Measurements from ENCODE around the gene NPLOC4.

The NPLOC4 gene

GRCh38 chr17:81607431-81607830 lies 29.5 kb downstream of the NPLOC4 start:
- H3K4me3 ChIP-seq (ENCODE audit: low read depth, low read length), result no peak overlapping the region
- no peaks in the 10 kb centered on the region for H3K36me3 ChIP-seq (ENCODE audit: control insufficient read depth, insufficient read depth, low read length)
- no peak overlapping the region for H3K4me2 ChIP-seq (ENCODE audit: low read length)
- no peak overlapping the region for H2AFZ ChIP-seq
- H3K9me3 ChIP-seq (ENCODE audit: control insufficient read depth, low read length), result no peaks in the 10 kb centered on the region
- no peaks in the 10 kb centered on the region for H3K27me3 ChIP-seq (ENCODE audit: control insufficient read depth, insufficient read depth, low read length)
- H3K27ac ChIP-seq, result no peak overlapping the region
- TF ChIP-seq CTCF (IDR thresholded peaks at IDR 0.05), result no peak
- H3K4me1 ChIP-seq, result no peaks in the 10 kb centered on the region
- H3K9ac ChIP-seq, result no peak overlapping the region
- H3K79me2 ChIP-seq, result peaks cover 34% of the 10 kb centered on the region

GRCh38 chr17:81603846-81604610 lies 32.9 kb downstream of the NPLOC4 start:
- no peaks in the 10 kb centered on the region for H3K4me1 ChIP-seq
- no peak overlapping the region for H3K4me3 ChIP-seq (ENCODE audit: low read depth, low read length)
- no peak overlapping the region for H3K4me2 ChIP-seq (ENCODE audit: low read length)
- H3K79me2 ChIP-seq, result peaks cover 21% of the 10 kb centered on the region
- no peak overlapping the region for H3K27ac ChIP-seq
- no peaks in the 10 kb centered on the region for H3K27me3 ChIP-seq (ENCODE audit: control insufficient read depth, insufficient read depth, low read length)
- H3K36me3 ChIP-seq (ENCODE audit: control insufficient read depth, insufficient read depth, low read length), result no peaks in the 10 kb centered on the region
- TF ChIP-seq CTCF (IDR thresholded peaks at IDR 0.05), result no peak
- H2AFZ ChIP-seq, result no peak overlapping the region
- H3K9ac ChIP-seq, result no peak overlapping the region
- H3K9me3 ChIP-seq (ENCODE audit: control insufficient read depth, low read length), result no peaks in the 10 kb centered on the region

GRCh38 chr17:81601525-81602120 lies 35.3 kb downstream of the NPLOC4 start:
- Histone ChIP-seq H3K4me3 (ENCODE audit: low read depth, low read length) (peak overlapping the region; percentile 2), H3K27me3 (ENCODE audit: control insufficient read depth, insufficient read depth, low read length) (no peaks in the 10 kb centered on the region), H3K4me2 (ENCODE audit: low read length) (no peak overlapping the region), H3K9me3 (ENCODE audit: control insufficient read depth, low read length) (no peaks in the 10 kb centered on the region), H3K27ac (no peak overlapping the region), H3K9ac (no peak overlapping the region), H3K4me1 (no peaks in the 10 kb centered on the region), H2AFZ (no peak overlapping the region), H3K79me2 (peaks cover 8% of the 10 kb centered on the region), H3K36me3 (ENCODE audit: control insufficient read depth, insufficient read depth, low read length) (no peaks in the 10 kb centered on the region)
- peak; percentile 78 for TF ChIP-seq CTCF (IDR thresholded peaks at IDR 0.05)

GRCh38 chr17:81599719-81600486 lies 37.0 kb downstream of the NPLOC4 start:
- Histone ChIP-seq H3K79me2 (peaks cover 8% of the 10 kb centered on the region), H3K9ac (no peak overlapping the region), H3K27ac (no peak overlapping the region), H3K4me2 (ENCODE audit: low read length) (no peak overlapping the region), H3K4me1 (no peaks in the 10 kb centered on the region), H2AFZ (no peak overlapping the region), H3K9me3 (ENCODE audit: control insufficient read depth, low read length) (no peaks in the 10 kb centered on the region), H3K4me3 (ENCODE audit: low read depth, low read length) (no peak overlapping the region), H3K36me3 (ENCODE audit: control insufficient read depth, insufficient read depth, low read length) (no peaks in the 10 kb centered on the region), H3K27me3 (ENCODE audit: control insufficient read depth, insufficient read depth, low read length) (no peaks in the 10 kb centered on the region)
- TF ChIP-seq CTCF (IDR thresholded peaks at IDR 0.05), result no peak
